NT2/D1 (cell line): Measurements from ENCODE around the gene MPPED1.

Experiments
- SUZ12 ChIP-seq: IDR thresholded peaks from 2 replicates; pipeline ENCODE4 v1.6.1; 2011; ENCODE audit not compliant: insufficient read length, insufficient read depth; ENCODE audit errors: extremely low read depth
- ZNF274 ChIP-seq: IDR thresholded peaks from 2 replicates; pipeline ENCODE4 v1.6.1; 2011; ENCODE audit warnings: mild to moderate bottlenecking, low read depth, low read length

DNA sequence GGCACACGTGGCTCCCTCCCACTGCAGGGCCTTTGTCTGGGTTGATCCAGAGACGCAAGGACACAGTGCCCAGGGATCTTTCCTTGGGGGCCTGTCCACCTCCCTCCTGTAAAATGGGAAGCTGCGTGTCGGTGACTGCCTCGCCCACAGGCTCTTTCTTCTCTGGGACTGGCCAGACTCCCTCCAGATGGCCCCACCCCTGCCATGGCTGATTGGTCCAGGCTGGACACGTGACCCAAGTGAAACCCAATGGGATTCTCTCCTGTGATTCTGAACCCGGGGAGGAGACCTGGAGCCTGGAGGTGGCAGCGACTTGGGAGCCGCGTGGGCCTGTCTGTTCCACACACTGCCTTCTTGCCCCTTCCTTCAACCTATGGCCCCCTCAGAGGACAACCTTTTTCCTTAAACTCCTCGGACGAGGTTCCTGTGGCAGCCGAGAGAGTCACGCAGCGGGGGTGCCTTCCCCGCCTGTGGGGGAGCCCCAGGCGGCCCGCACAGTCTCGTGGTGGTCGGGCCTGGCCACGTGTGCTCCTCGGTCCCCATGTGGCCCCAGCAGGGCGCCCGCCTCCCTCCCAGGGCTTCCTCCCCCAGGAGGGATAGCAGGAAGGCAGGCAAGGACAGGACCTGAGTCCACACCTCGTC is 12.4 kb upstream of the MPPED1 start:
- no peak for TF ChIP-seq SUZ12
- no peak for TF ChIP-seq ZNF274
